ENCODE data around the gene AP2A2.
"Not testable (repeated sequence)": the region's sequence is repeated elsewhere in the genome, so short reads cannot be mapped to it uniquely, and the experiment has no call there.

The AP2A2 gene

GRCh38 chr11:947744-948143, 22.1 kb downstream of the AP2A2 start:
- DNase-seq (no peak), ATAC-seq (no peak)
- Mint-ChIP-seq H3K9me3 (peaks cover 10% of the 10 kb centered on the region), H3K4me3 (no peak overlapping the region), H3K27me3 (no peaks in the 10 kb centered on the region), H3K27ac (no peak overlapping the region), H3K36me3 (ENCODE audit: low read depth) (peaks cover 32% of the 10 kb centered on the region), H3K4me1 (peaks cover 1% of the 10 kb centered on the region)

GRCh38 chr11:951507-951906, 25.8 kb downstream of the AP2A2 start:
- no peak for ATAC-seq
- no peak for DNase-seq
- Mint-ChIP-seq H3K4me1 (peaks cover 19% of the 10 kb centered on the region), H3K27me3 (no peaks in the 10 kb centered on the region), H3K36me3 (ENCODE audit: low read depth) (peaks cover 25% of the 10 kb centered on the region), H3K27ac (no peak overlapping the region), H3K4me3 (no peak overlapping the region), H3K9me3 (peaks cover 10% of the 10 kb centered on the region)

GRCh38 chr11:952406-953385, 27.0 kb downstream of the AP2A2 start:
- H3K36me3 Mint-ChIP-seq (ENCODE audit: low read depth), result peaks cover 25% of the 10 kb centered on the region
- DNase-seq (no peak), ATAC-seq (no peak)
- no peaks in the 10 kb centered on the region for H3K27me3 Mint-ChIP-seq
- H3K9me3 Mint-ChIP-seq, result peaks cover 10% of the 10 kb centered on the region
- no peak overlapping the region for H3K4me3 Mint-ChIP-seq
- H3K27ac Mint-ChIP-seq, result no peak overlapping the region
- peaks cover 19% of the 10 kb centered on the region for H3K4me1 Mint-ChIP-seq

GRCh38 chr11:953512-953911, 27.8 kb downstream of the AP2A2 start:
- peaks cover 5% of the 10 kb centered on the region for H3K9me3 Mint-ChIP-seq

GRCh38 chr11:954392-955153, 28.9 kb downstream of the AP2A2 start:
- peaks cover 10% of the 10 kb centered on the region for H3K36me3 Mint-ChIP-seq (ENCODE audit: low read depth)
- peaks cover 19% of the 10 kb centered on the region for H3K4me1 Mint-ChIP-seq
- DNase-seq, result no peak
- no peak overlapping the region for H3K4me3 Mint-ChIP-seq
- no peak for ATAC-seq
- H3K9me3 Mint-ChIP-seq, result peaks cover 5% of the 10 kb centered on the region
- H3K27ac Mint-ChIP-seq, result no peak overlapping the region
- no peaks in the 10 kb centered on the region for H3K27me3 Mint-ChIP-seq

More at GRCh38 chr11:953512-953911, 27.8 kb downstream of the AP2A2 start:
- Mint-ChIP-seq H3K4me3 (no peak overlapping the region), H3K27me3 (no peaks in the 10 kb centered on the region), H3K4me1 (peaks cover 19% of the 10 kb centered on the region), H3K36me3 (ENCODE audit: low read depth) (peaks cover 19% of the 10 kb centered on the region), H3K27ac (no peak overlapping the region)
- DNase-seq (no peak), ATAC-seq (no peak)

- Mint-ChIP-seq H3K4me1 (peaks cover 19% of the 10 kb centered on the region), H3K4me3 (no peak overlapping the region), H3K27me3 (no peaks in the 10 kb centered on the region), H3K27ac (no peak overlapping the region), H3K36me3 (ENCODE audit: low read depth) (peaks cover 4% of the 10 kb centered on the region), H3K9me3 (no peaks in the 10 kb centered on the region)
- DNase-seq, result no peak
- ATAC-seq, result no peak
Observed at GRCh38 chr11:955154-956063, 29.7 kb downstream of the AP2A2 start.

- DNase-seq (no peak), ATAC-seq (no peak)
- Mint-ChIP-seq H3K9me3 (no peaks in the 10 kb centered on the region), H3K4me1 (peaks cover 23% of the 10 kb centered on the region), H3K27me3 (no peaks in the 10 kb centered on the region), H3K36me3 (ENCODE audit: low read depth) (peaks cover 5% of the 10 kb centered on the region), H3K4me3 (no peak overlapping the region), H3K27ac (no peak overlapping the region)
Observed at GRCh38 chr11:957212-957920, 31.7 kb downstream of the AP2A2 start.

- Mint-ChIP-seq H3K27ac (no peak overlapping the region), H3K9me3 (no peaks in the 10 kb centered on the region), H3K27me3 (no peaks in the 10 kb centered on the region), H3K4me1 (peaks cover 23% of the 10 kb centered on the region), H3K36me3 (ENCODE audit: low read depth) (peaks cover 7% of the 10 kb centered on the region), H3K4me3 (no peak overlapping the region)
- DNase-seq, result no peak
- ATAC-seq, result no peak
Observed at GRCh38 chr11:958101-958500, 32.4 kb downstream of the AP2A2 start.

GRCh38 chr11:959027-959426, 33.4 kb downstream of the AP2A2 start:
- peaks cover 18% of the 10 kb centered on the region for H3K4me1 Mint-ChIP-seq

GRCh38 chr11:959608-960007, 33.9 kb downstream of the AP2A2 start:
- ATAC-seq, result no peak

More at GRCh38 chr11:959027-959426, 33.4 kb downstream of the AP2A2 start:
- ATAC-seq (no peak), DNase-seq (no peak)
- H3K36me3 Mint-ChIP-seq (ENCODE audit: low read depth), result peaks cover 7% of the 10 kb centered on the region
- H3K27me3 Mint-ChIP-seq, result no peaks in the 10 kb centered on the region
- no peak overlapping the region for H3K27ac Mint-ChIP-seq
- H3K9me3 Mint-ChIP-seq, result no peaks in the 10 kb centered on the region
- no peak overlapping the region for H3K4me3 Mint-ChIP-seq

GRCh38 chr11:961310-961920, 35.7 kb downstream of the AP2A2 start:
- H3K4me3 Mint-ChIP-seq, H3K4me1 Mint-ChIP-seq, DNase-seq, H3K9me3 Mint-ChIP-seq, ATAC-seq, H3K27me3 Mint-ChIP-seq, H3K27ac Mint-ChIP-seq: not testable (repeated sequence)
- H3K36me3 Mint-ChIP-seq (ENCODE audit: low read depth), result peaks cover 11% of the 10 kb centered on the region

More at GRCh38 chr11:959608-960007, 33.9 kb downstream of the AP2A2 start:
- peaks cover 12% of the 10 kb centered on the region for H3K4me1 Mint-ChIP-seq
- H3K9me3 Mint-ChIP-seq, result no peaks in the 10 kb centered on the region
- no peak overlapping the region for H3K27ac Mint-ChIP-seq
- H3K36me3 Mint-ChIP-seq (ENCODE audit: low read depth), result peaks cover 10% of the 10 kb centered on the region
- DNase-seq, result no peak
- H3K27me3 Mint-ChIP-seq, result no peaks in the 10 kb centered on the region
- H3K4me3 Mint-ChIP-seq, result no peak overlapping the region

GRCh38 chr11:961921-962320, 36.3 kb downstream of the AP2A2 start:
- no peak overlapping the region for H3K27ac Mint-ChIP-seq
- no peaks in the 10 kb centered on the region for H3K27me3 Mint-ChIP-seq
- H3K36me3 Mint-ChIP-seq (ENCODE audit: low read depth), result peaks cover 11% of the 10 kb centered on the region
- H3K4me1 Mint-ChIP-seq, result peaks cover 9% of the 10 kb centered on the region
- H3K4me3 Mint-ChIP-seq, result no peak overlapping the region
- DNase-seq (no peak), ATAC-seq (no peak)
- no peaks in the 10 kb centered on the region for H3K9me3 Mint-ChIP-seq

GRCh38 chr11:962688-963087, 37.0 kb downstream of the AP2A2 start:
- H3K4me1 Mint-ChIP-seq, result peaks cover 9% of the 10 kb centered on the region
- H3K36me3 Mint-ChIP-seq (ENCODE audit: low read depth), result peaks cover 11% of the 10 kb centered on the region
- no peak overlapping the region for H3K27ac Mint-ChIP-seq
- no peaks in the 10 kb centered on the region for H3K27me3 Mint-ChIP-seq
- H3K9me3 Mint-ChIP-seq, result no peaks in the 10 kb centered on the region
- DNase-seq (no peak), ATAC-seq (no peak)
- no peak overlapping the region for H3K4me3 Mint-ChIP-seq

Measured in activated naive CD8-positive, alpha-beta T cell treated with anti-CD3 and anti-CD28 coated beads, Interleukin-2, amount 50 U/mL, for 24 hours (primary cell).